Loucy (cell line): ENCODE measurements around the gene PCF11.
A peak's percentile ranks its signal among the peaks of the same experiment; 100 is the strongest.

Experiments used
- H2AFZ ChIP-seq: fragments of 200-600 bp; sonication (generic); 2 replicates; pipeline ENCODE4 v1.6.0; 2016; ENCODE audit warnings: antibody characterized with exemption, mild to moderate bottlenecking, low read length, moderate library complexity
- H3F3A ChIP-seq: fragments of 200-600 bp; 2 replicates; pipeline ENCODE4 v1.6.0; 2016; ENCODE audit warnings: antibody characterized with exemption, low read depth, mild to moderate bottlenecking
- H3K27me3 ChIP-seq: fragments of 200-600 bp; sonication (generic); 2 replicates; pipeline ENCODE4 v1.6.1; 2014; ENCODE audit warnings: low read length, mild to moderate bottlenecking; ENCODE audit not compliant: insufficient read depth, poor library complexity, severe bottlenecking
- H3K36me3 ChIP-seq: fragments of 200-600 bp; sonication (generic); 2 replicates; pipeline ENCODE4 v1.6.1; 2016; ENCODE audit warnings: low read length; ENCODE audit not compliant: insufficient read depth
- H3K4me1 ChIP-seq: fragments of 200-600 bp; sonication (generic); 2 replicates; pipeline ENCODE4 v1.5.1; 2014; ENCODE audit warnings: low read length, mild to moderate bottlenecking; ENCODE audit not compliant: insufficient read depth, poor library complexity, severe bottlenecking
- H3K4me2 ChIP-seq: fragments of 200-600 bp; sonication (generic); 2 replicates; pipeline ENCODE4 v1.6.0; 2014; ENCODE audit warnings: antibody characterized with exemption, low read length, low read depth, mild to moderate bottlenecking; ENCODE audit not compliant: poor library complexity, severe bottlenecking
- H3K4me3 ChIP-seq: fragments of 200-600 bp; sonication (generic); 2 replicates; pipeline ENCODE4 v1.5.1; 2014; ENCODE audit warnings: low read length, mild to moderate bottlenecking, mixed read lengths; ENCODE audit not compliant: poor library complexity, severe bottlenecking
- H3K79me2 ChIP-seq: fragments of 200-600 bp; sonication (generic); 2 replicates; pipeline ENCODE4 v1.6.1; 2014; ENCODE audit warnings: low read length; ENCODE audit not compliant: insufficient read depth
- H3K9ac ChIP-seq: fragments of 200-600 bp; sonication (generic); 2 replicates; pipeline ENCODE4 v1.6.0; 2014; ENCODE audit warnings: mild to moderate bottlenecking, low read depth, low read length, moderate library complexity; ENCODE audit not compliant: poor library complexity, severe bottlenecking
- H3K9me2 ChIP-seq: fragments of 200-600 bp; sonication (generic); replicated peaks from 2 replicates; pipeline ENCODE4 v1.6.1; 2016; ENCODE audit warnings: low read depth, low read length, mixed read lengths
- H3K9me3 ChIP-seq: fragments of 200-600 bp; sonication (generic); 2 replicates; pipeline ENCODE4 v1.6.1; 2014; ENCODE audit warnings: mild to moderate bottlenecking, antibody characterized with exemption, low read length, low read depth; ENCODE audit not compliant: insufficient read depth
- H4K20me1 ChIP-seq: fragments of 200-600 bp; sonication (generic); 2 replicates; pipeline ENCODE4 v1.6.0; 2014; ENCODE audit warnings: antibody characterized with exemption, low read length, mild to moderate bottlenecking; ENCODE audit not compliant: insufficient read depth, poor library complexity, severe bottlenecking
- EZH2phosphoT487 ChIP-seq: fragments of 200-600 bp; IDR thresholded peaks from 2 replicates; pipeline ENCODE4 v1.6.1; 2018; ENCODE audit warnings: antibody characterized with exemption, mild to moderate bottlenecking, moderate library complexity, borderline replicate concordance
- TF ChIP-seq, protein P1 (sequence below): fragments of 200-600 bp; sonication (generic); conservative IDR thresholded peaks from 2 replicates; pipeline ENCODE4 v1.5.1; 2014; ENCODE audit warnings: mild to moderate bottlenecking, antibody characterized with exemption, low read length

PCF11 gene

DNA sequence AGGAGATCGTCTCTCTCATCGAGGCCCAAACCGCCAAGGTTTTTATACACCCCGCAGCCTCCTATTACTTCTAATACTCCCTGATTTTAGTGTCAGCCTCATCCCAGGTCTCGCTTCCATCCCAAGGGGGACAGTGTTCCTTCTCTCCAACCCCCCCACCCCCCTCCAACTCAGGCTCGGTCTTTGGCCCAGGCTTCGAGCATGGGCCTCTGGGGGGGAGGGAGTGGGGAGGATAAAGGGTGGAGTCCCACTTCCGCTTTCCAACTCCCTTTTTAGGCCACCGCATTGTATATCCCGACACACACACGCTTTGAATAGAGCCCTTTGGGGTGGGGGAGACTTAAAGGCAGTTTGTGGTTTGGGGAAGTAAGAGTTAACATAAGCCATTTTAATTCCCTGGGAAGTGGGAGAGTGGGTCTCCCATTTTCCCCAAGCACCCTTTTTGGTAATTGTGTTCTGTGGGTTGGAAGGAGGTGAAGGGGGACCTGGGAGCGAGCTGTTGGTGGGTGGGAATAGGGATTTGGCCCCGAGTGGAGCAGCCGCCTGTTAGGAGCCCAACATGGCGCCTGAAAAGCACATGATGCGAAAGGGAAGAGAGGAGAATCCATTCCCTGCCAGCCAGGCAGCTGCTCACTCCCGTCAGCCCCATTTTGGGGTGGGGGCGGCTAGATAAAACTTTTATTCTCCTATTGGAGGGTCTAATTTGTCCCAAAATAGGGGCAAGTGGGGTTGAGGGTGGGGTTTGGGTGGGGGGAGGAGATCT lies 844 bp downstream of the PCF11 start:
- H3K4me1 ChIP-seq, result peaks cover 32% of the 10 kb centered on the region

DNA sequence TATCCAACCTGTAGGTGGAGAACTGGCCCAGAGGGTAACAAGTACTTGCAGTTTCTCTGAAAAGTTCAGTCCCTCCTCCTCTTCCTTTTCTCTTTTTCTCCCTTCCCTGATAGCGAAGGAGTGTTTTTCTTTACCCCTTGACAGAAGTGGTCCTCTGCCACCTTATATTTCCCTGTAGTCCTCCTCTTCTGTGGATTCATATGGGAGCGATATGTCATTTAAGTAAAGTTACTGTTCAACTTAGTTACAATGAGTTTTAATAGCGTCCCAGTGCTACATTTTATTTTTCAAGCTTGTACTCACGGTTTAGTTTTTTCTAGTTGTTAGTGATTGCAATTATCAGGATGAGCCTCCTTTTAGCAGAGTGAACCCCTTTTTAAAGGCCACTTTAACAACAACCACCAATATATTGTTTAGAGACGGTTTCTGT lies 1.4 kb downstream of the PCF11 start:
- Histone ChIP-seq H3K9me2 (no peaks in the 10 kb centered on the region), H3K9ac (peak overlapping the region; percentile 100), H4K20me1 (peaks cover 64% of the 10 kb centered on the region), H3K4me1 (peaks cover 35% of the 10 kb centered on the region), H3K4me3 (peak overlapping the region; percentile 99), H3K9me3 (no peaks in the 10 kb centered on the region), H3K79me2 (peaks cover 65% of the 10 kb centered on the region), H3K4me2 (peak overlapping the region; percentile 94), H3F3A (no peaks in the 10 kb centered on the region), H3K36me3 (peaks cover 18% of the 10 kb centered on the region), H3K27me3 (peaks cover 9% of the 10 kb centered on the region), H2AFZ (no peak overlapping the region)
- TF ChIP-seq, protein P1, sequence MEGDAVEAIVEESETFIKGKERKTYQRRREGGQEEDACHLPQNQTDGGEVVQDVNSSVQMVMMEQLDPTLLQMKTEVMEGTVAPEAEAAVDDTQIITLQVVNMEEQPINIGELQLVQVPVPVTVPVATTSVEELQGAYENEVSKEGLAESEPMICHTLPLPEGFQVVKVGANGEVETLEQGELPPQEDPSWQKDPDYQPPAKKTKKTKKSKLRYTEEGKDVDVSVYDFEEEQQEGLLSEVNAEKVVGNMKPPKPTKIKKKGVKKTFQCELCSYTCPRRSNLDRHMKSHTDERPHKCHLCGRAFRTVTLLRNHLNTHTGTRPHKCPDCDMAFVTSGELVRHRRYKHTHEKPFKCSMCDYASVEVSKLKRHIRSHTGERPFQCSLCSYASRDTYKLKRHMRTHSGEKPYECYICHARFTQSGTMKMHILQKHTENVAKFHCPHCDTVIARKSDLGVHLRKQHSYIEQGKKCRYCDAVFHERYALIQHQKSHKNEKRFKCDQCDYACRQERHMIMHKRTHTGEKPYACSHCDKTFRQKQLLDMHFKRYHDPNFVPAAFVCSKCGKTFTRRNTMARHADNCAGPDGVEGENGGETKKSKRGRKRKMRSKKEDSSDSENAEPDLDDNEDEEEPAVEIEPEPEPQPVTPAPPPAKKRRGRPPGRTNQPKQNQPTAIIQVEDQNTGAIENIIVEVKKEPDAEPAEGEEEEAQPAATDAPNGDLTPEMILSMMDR, result no peak
- no peak for TF ChIP-seq EZH2phosphoT487

More for the DNA sequence above, 844 bp downstream of the PCF11 start:
- peaks cover 58% of the 10 kb centered on the region for H4K20me1 ChIP-seq
- H3K9ac ChIP-seq, result peak overlapping the region; percentile 100
- TF ChIP-seq EZH2phosphoT487, result no peak
- TF ChIP-seq, protein P1, result no peak
- no peaks in the 10 kb centered on the region for H3F3A ChIP-seq
- peaks cover 18% of the 10 kb centered on the region for H3K36me3 ChIP-seq
- peaks cover 9% of the 10 kb centered on the region for H3K27me3 ChIP-seq
- H3K9me3 ChIP-seq, result no peaks in the 10 kb centered on the region
- H3K9me2 ChIP-seq, result no peaks in the 10 kb centered on the region
- H3K4me2 ChIP-seq, result peak overlapping the region; percentile 94
- H2AFZ ChIP-seq, result no peak overlapping the region; the same call in 1 of the 2 replicates
- H3K79me2 ChIP-seq, result peaks cover 59% of the 10 kb centered on the region
- peak overlapping the region; percentile 99 for H3K4me3 ChIP-seq

DNA sequence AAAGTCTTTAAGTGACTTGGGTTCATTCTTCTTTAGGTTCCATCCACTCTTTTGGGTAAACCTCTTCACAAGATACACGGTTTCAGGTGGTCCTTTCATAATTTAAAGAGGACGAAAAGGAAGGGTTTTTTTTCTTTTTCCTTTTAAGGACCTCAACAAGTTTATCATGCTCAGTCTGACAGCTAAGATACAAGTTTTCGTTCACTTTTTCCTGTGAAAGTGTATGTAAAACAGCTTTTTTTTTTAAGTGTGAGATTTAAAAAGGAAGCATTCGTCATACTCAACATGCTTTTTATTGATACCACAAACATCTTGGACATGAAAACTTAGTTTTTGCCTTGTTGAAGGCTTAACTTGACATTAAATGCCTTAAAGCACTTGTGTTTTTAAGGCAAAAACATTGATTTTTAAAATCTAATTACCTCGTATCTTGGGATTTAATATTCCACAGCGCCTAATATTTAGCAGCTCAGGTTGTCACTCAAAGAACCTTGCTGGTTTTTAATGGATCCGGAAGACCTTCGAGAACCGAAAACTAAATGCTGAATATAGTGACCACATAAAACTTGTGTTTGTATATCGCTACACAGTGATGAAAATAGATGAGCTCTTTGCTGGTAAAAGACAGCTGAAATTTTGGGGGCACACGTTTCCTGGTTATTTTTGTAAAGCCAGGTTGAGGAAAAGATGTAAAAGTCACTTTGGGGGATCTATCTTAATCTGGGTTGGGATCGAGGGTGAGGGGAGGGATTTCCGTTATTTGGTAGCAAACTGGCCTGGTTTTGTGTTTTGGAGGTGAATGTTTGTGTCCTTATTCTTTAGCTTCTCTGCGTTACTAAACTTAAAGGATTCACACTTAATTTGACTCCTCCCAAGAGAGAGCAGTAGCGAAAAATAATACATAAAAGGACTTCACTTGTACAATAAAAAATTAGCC lies 2.3 kb downstream of the PCF11 start:
- Histone ChIP-seq H3F3A (no peaks in the 10 kb centered on the region), H3K27me3 (peaks cover 9% of the 10 kb centered on the region), H3K4me2 (peak overlapping the region; percentile 94), H2AFZ (no peak overlapping the region), H3K4me3 (peak overlapping the region; percentile 99), H3K9ac (peak overlapping the region; percentile 100), H4K20me1 (peaks cover 71% of the 10 kb centered on the region), H3K9me3 (no peaks in the 10 kb centered on the region), H3K9me2 (no peaks in the 10 kb centered on the region), H3K36me3 (peaks cover 22% of the 10 kb centered on the region), H3K4me1 (peaks cover 41% of the 10 kb centered on the region), H3K79me2 (peaks cover 73% of the 10 kb centered on the region)
- TF ChIP-seq EZH2phosphoT487, result no peak
